Transverse colon (tissue), 4 donors: ENCODE results near the gene TNS1. TPM values are rescaled to one million over a fixed set of nuclear protein-coding genes. Genes with fewer than 3 reads are reported as not detected.

Source experiments
- DNase-seq: peaks from one replicate; pipeline ENCODE4 v3.0.0-alpha.2; 2019
- H3K27ac ChIP-seq, 4 donors: fragments of 200-600 bp; sonication (generic); 2 replicates each; pipeline ENCODE4 v1.5.1; 2016 to 2018; ENCODE audit warnings: inconsistent platforms in 4 of 4
- H3K27me3 ChIP-seq: fragments of 200-600 bp; sonication (generic); 2 replicates; pipeline ENCODE4 v1.5.1; 2017; ENCODE audit warnings: inconsistent platforms
- H3K36me3 ChIP-seq, 4 donors: fragments of 200-600 bp; sonication (generic); 2 replicates each; pipeline ENCODE4 v1.5.1; 2017 to 2019; ENCODE audit warnings: inconsistent platforms in 4 of 4
- H3K4me1 ChIP-seq, 4 donors: fragments of 200-600 bp; sonication (generic); 2 replicates each; pipeline ENCODE4 v1.5.1; 2017 to 2020; ENCODE audit warnings: inconsistent platforms in 4 of 4
- H3K4me3 ChIP-seq, 4 donors: fragments of 200-600 bp; sonication (generic); 1 replicate in 1 of 4; 2 replicates in 3 of 4; pipeline versions ENCODE4 v1.5.1 to v1.6.1; 2017 to 2019; ENCODE audit warnings: inconsistent platforms in 4 of 4
- H3K9me3 ChIP-seq, 2 donors: fragments of 200-600 bp; sonication (generic); 2 replicates each; pipeline ENCODE4 v1.5.1; 2017 to 2019; ENCODE audit warnings: inconsistent platforms in 2 of 2
- CTCF ChIP-seq, 5 experiments: fragments of 200-600 bp in 3 of 5; fragments of 450-650 bp in 2 of 5; sonication (generic) in 3 of 5; IDR thresholded peaks; 1 replicate in 2 of 5; 2 replicates in 3 of 5; pipeline ENCODE4 v1.5.1; 2016 to 2017; ENCODE audit warnings: antibody characterized with exemption in 5 of 5, inconsistent platforms in 3 of 5, mild to moderate bottlenecking in 2 of 5, moderate library complexity in 1 of 5
- EP300 ChIP-seq: sonication (generic); formaldehyde crosslinking; IDR thresholded peaks from one replicate; pipeline ENCODE4 v1.6.1; 2017; ENCODE audit warnings: antibody characterized with exemption, low read depth
- POLR2A ChIP-seq: fragments of 450-650 bp; IDR thresholded peaks from one replicate; pipeline ENCODE4 v1.6.1; 2016; ENCODE audit warnings: antibody characterized with exemption, mild to moderate bottlenecking, moderate library complexity
- POLR2AphosphoS5 ChIP-seq, 3 donors: sonication (generic); formaldehyde crosslinking; IDR thresholded peaks; one replicate each; pipeline ENCODE4 v1.6.1; 2016; ENCODE audit warnings: antibody characterized with exemption in 3 of 3
- WGBS, 2 donors: methylation state at CpG; one replicate each; pipeline ENCODE4 v1.1.5; 2018; ENCODE audit warnings: low coverage in 1 of 2; 5-methylcytosine and 5-hydroxymethylcytosine counted together
- in situ Hi-C, 4 donors: fragments of 200-750 bp; cut with MboI; loops; one replicate each; pipeline versions ENCODE4 v1.15.0 to v1.15.1; 2017; ENCODE audit warnings: low sequenced_read_pairs in 3 of 4, low pct_ligation_motif_present in 1 of 4, low pct_unique_long_range_greater_than_20kb in 1 of 4
- intact Hi-C: fragments of 100-400 bp; cut with DNase I; formaldehyde crosslinking; loops from one replicate; pipeline ENCODE4 v1.15.1; 2023; ENCODE audit warnings: low total_unique reads
- total RNA-seq, 4 donors: library from RNA; depleted of rRNA; stranded (reverse); fragments of >200 nt; gene quantifications; one replicate each; pipeline ENCODE4 v1.1.0, GENCODE V29; 2016

Gene TNS1
- total RNA-seq, 4 donors from 2014 or later: 101 to 487 (median 231) TPM

GRCh38 chr2:217884985-217885384, 117.8 kb downstream of the TNS1 start:
- in situ Hi-C loops: loop anchor here in 2 of 4 donors (5.0 to 10.0 kb wide), 3 partner anchors 90 to 100 kb away; no protein-coding TSS in a partner anchor
- TF ChIP-seq CTCF (IDR thresholded peaks at IDR 0.05): no peak
- TF ChIP-seq EP300: no peak
- TF ChIP-seq POLR2A: no peak
- no peak for TF ChIP-seq POLR2AphosphoS5 (IDR thresholded peaks at IDR 0.05)

GRCh38 chr2:217880891-217881290, 121.9 kb downstream of the TNS1 start:
- in situ Hi-C loops (loop anchor here in 2 of 4 donors (5.0 to 10.0 kb wide), 3 partner anchors 86 to 104 kb away; no protein-coding TSS in a partner anchor), intact Hi-C loops (no loop called here)
- 80 to 89% methylated on average over 2 to 14 of the region's 14 CpGs for WGBS, 2 donors

More at GRCh38 chr2:217884985-217885384, 117.8 kb downstream of the TNS1 start:
- Histone ChIP-seq H3K36me3 (peaks cover 0 to 8% (median 1%) of the 10 kb centered on the region in 4 donors), H3K4me1 (peaks cover 0 to 10% (median 3%) of the 10 kb centered on the region in 4 donors), H3K27me3 (no peaks in the 10 kb centered on the region), H3K9me3 (no peaks in the 10 kb centered on the region), H3K4me3 (no peak overlapping the region), H3K27ac (no peak overlapping the region)
- 89% methylated on average over 8 of the region's 8 CpGs; no CpG with 5 or more reads in 1 of the 2 donors for WGBS, 2 donors
- no peak for DNase-seq
- intact Hi-C loops: loop anchor here (2.0 to 5.0 kb wide), 2 partner anchors 26 to 102 kb away; no protein-coding TSS in a partner anchor

GRCh38 chr2:217880287-217880889, 122.4 kb downstream of the TNS1 start:
- H3K9me3 ChIP-seq: no peaks in the 10 kb centered on the region
- peaks cover 0 to 19% (median 9%) of the 10 kb centered on the region in 4 donors for H3K4me1 ChIP-seq
- DNase-seq: no peak
- intact Hi-C loops (no loop called here), in situ Hi-C loops (loop anchor here in 2 of 4 donors (5.0 to 10.0 kb wide), 3 partner anchors 86 to 104 kb away; no protein-coding TSS in a partner anchor)
- H3K36me3 ChIP-seq: peaks cover 0 to under 1% (median 0%) of the 10 kb centered on the region in 4 donors
- no peak overlapping the region for H3K4me3 ChIP-seq
- peak overlapping the region in 3 of 4 donors; percentile 50 to 81 (median 55) for H3K27ac ChIP-seq
- no peaks in the 10 kb centered on the region for H3K27me3 ChIP-seq
- TF ChIP-seq EP300 (no peak), POLR2A (no peak), POLR2AphosphoS5 (IDR thresholded peaks at IDR 0.05) (no peak), CTCF (IDR thresholded peaks at IDR 0.05) (no peak)
- 80% methylated on average over 4 of the region's 5 CpGs; no CpG with 5 or more reads in 1 of the 2 donors for WGBS, 2 donors

More at GRCh38 chr2:217880891-217881290, 121.9 kb downstream of the TNS1 start:
- Histone ChIP-seq H3K9me3 (no peaks in the 10 kb centered on the region), H3K27me3 (no peaks in the 10 kb centered on the region), H3K36me3 (peaks cover 0 to 3% (median 0%) of the 10 kb centered on the region in 4 donors), H3K4me3 (no peak overlapping the region), H3K4me1 (peaks cover 0 to 19% (median 9%) of the 10 kb centered on the region in 4 donors), H3K27ac (peak overlapping the region in 3 of 4 donors; percentile 50 to 81 (median 55))
- TF ChIP-seq CTCF (IDR thresholded peaks at IDR 0.05) (no peak), EP300 (no peak), POLR2AphosphoS5 (IDR thresholded peaks at IDR 0.05) (no peak), POLR2A (no peak)
- no peak for DNase-seq

- intact Hi-C loops (loop anchor here (5.0 kb wide), 1 partner anchor 92 kb away; no protein-coding TSS in a partner anchor), in situ Hi-C loops (no loop called here)
- no peak for TF ChIP-seq POLR2AphosphoS5 (IDR thresholded peaks at IDR 0.05)
- no peak for TF ChIP-seq CTCF (IDR thresholded peaks at IDR 0.05)
- no peak for TF ChIP-seq POLR2A
- TF ChIP-seq EP300: no peak
- no peaks in the 10 kb centered on the region for H3K27me3 ChIP-seq
- 55 to 67% methylated on average over 9 to 15 of the region's 15 CpGs for WGBS, 2 donors
- H3K4me3 ChIP-seq: no peak overlapping the region
- no peaks in the 10 kb centered on the region for H3K36me3 ChIP-seq
- no peak for DNase-seq
- H3K9me3 ChIP-seq: no peaks in the 10 kb centered on the region
- H3K4me1 ChIP-seq: peaks cover 0 to 19% (median 9%) of the 10 kb centered on the region in 4 donors
- peak overlapping the region; percentile 41 to 81 (median 52) for H3K27ac ChIP-seq
Measured at GRCh38 chr2:217878915-217879590, 123.7 kb downstream of the TNS1 start.
